GM21576 (cell line): ENCODE data around the gene MYOG.

Source experiments
- ATAC-seq: cut with Tn5 transposase; IDR thresholded peaks from one replicate; pipeline ENCODE4 v1.9.1; 2021; ENCODE audit warnings: mild to moderate bottlenecking, moderate library complexity; ENCODE audit not compliant: unreplicated experiment

The MYOG gene

GRCh38 chr1:203034422-203035110, 51.2 kb downstream of the MYOG start:
- no peak for ATAC-seq

- no peak for ATAC-seq
These were observed 51.9 kb downstream of the MYOG start for GRCh38 chr1:203033917-203034316.

GRCh38 chr1:203033287-203033686, 52.5 kb downstream of the MYOG start:
- no peak for ATAC-seq
